HL-60/S4 treated with retinoic acid at 250 ng/mL for 4 days and 3 days (cell line): ENCODE data around the gene AKT1.

Source experiments
- in situ Hi-C: fragments of 300-500 bp; cut with MboI; formaldehyde crosslinking; loops from 2 replicates; pipeline ENCODE4 v1.7.0; 2022; ENCODE audit warnings: low sequenced_read_pairs

Gene AKT1

GRCh38 chr14:104725772-104726548, 69.6 kb downstream of the AKT1 start:
- in situ Hi-C loops, result no loop called here

GRCh38 chr14:104724981-104725771, 70.4 kb downstream of the AKT1 start:
- in situ Hi-C loops, result no loop called here

- in situ Hi-C loops, result no loop called here
These were observed 71.1 kb downstream of the AKT1 start for GRCh38 chr14:104724407-104724980.

GRCh38 chr14:104723651-104724406, 71.7 kb downstream of the AKT1 start, which contains the start of gene ADSS1:
Gene ADSS1 (plus strand): TSS chr14:104724229. CDS start chr14:104724271, 42 bp downstream.
- in situ Hi-C loops, result no loop called here

GRCh38 chr14:104722938-104723650, 72.5 kb downstream of the AKT1 start:
- in situ Hi-C loops, result no loop called here

GRCh38 chr14:104721505-104722431, 73.8 kb downstream of the AKT1 start:
- in situ Hi-C loops, result no loop called here
